SK-N-MC (cell line): ENCODE measurements around the gene POTEM.
"Not testable (repeated sequence)": the region's sequence is repeated elsewhere in the genome, so short reads cannot be mapped to it uniquely, and the experiment has no call there.

ENCODE experiments used
- EZH2 ChIP-seq: fragments of 200-600 bp; sonication (generic); IDR thresholded peaks from one replicate; pipeline ENCODE4 v1.6.1; 2017; ENCODE audit warnings: antibody characterized with exemption
- FOXP2 ChIP-seq: optimal IDR thresholded peaks from 2 replicates; pipeline ENCODE3; 2011; ENCODE audit warnings: mild to moderate bottlenecking, moderate library complexity; ENCODE audit not compliant: insufficient read depth; ENCODE audit errors: extremely low read length, control extremely low read depth

GRCh38 chr14:18938733-18939132 is 28.5 kb upstream of the POTEM start:
- TF ChIP-seq FOXP2, EZH2: not testable (repeated sequence)
